Kidney (tissue), 14 donors: ENCODE results near the gene ARMH3. TPM values are rescaled to one million over a fixed set of nuclear protein-coding genes. Genes with fewer than 3 reads are reported as not detected.

ENCODE experiments used
- DNase-seq, 5 donors: peaks; one replicate each; pipeline ENCODE4 v3.0.0-alpha.2; 2013 to 2020
- FAIRE-seq: peaks from 2 replicates; lab custom pipeline; 2012; peaks lifted over from hg19 to GRCh38; lab: Jason Lieb, UNC
- H3K27ac ChIP-seq, 2 donors: one replicate each; pipeline ENCODE4 v1.7.0; 2013; ENCODE audit warnings: low read depth in 2 of 2, low read length in 2 of 2, inconsistent platforms in 1 of 2
- H3K27me3 ChIP-seq: one replicate; pipeline ENCODE4 v1.7.1; 2013; ENCODE audit warnings: low read length, inconsistent platforms; ENCODE audit not compliant: control insufficient read depth, insufficient read depth
- H3K36me3 ChIP-seq, 3 donors: one replicate each; pipeline versions ENCODE4 v1.7.0 to v1.7.1; 2013; ENCODE audit warnings: low read length in 3 of 3, control low read depth in 1 of 3, inconsistent platforms in 1 of 3; ENCODE audit not compliant: insufficient read depth in 3 of 3, control insufficient read depth in 2 of 3
- H3K4me1 ChIP-seq, 3 donors: one replicate each; pipeline versions ENCODE4 v1.7.0 to v1.7.1; 2013; ENCODE audit warnings: low read length in 3 of 3, inconsistent platforms in 1 of 3, low read depth in 1 of 3; ENCODE audit not compliant: control insufficient read depth in 2 of 3, insufficient read depth in 2 of 3
- H3K4me3 ChIP-seq, 3 donors: one replicate each; pipeline versions ENCODE4 v1.7.0 to v1.8.1; 2013; ENCODE audit warnings: low read length in 3 of 3, control low read depth in 1 of 3, inconsistent platforms in 1 of 3
- H3K9ac ChIP-seq, 3 donors: one replicate each; pipeline versions ENCODE4 v1.7.0 to v1.7.1; 2013; ENCODE audit warnings: low read length in 3 of 3, control low read depth in 1 of 3, inconsistent platforms in 1 of 3
- H3K9me3 ChIP-seq, 3 donors: one replicate each; pipeline versions ENCODE4 v1.7.0 to v1.7.1; 2013; ENCODE audit warnings: low read length in 3 of 3, control low read depth in 1 of 3, inconsistent platforms in 1 of 3; ENCODE audit not compliant: control insufficient read depth in 2 of 3, insufficient read depth in 1 of 3
- intact Hi-C: fragments of 100-400 bp; cut with DNase I; formaldehyde crosslinking; loops from one replicate; pipeline ENCODE4 v1.11.1; 2022
- polyA plus RNA-seq: library from polyadenylated mRNA; stranded (reverse); fragments of 350-450 nt; fragmentation: Illumina TruSeq; extraction: RNeasy Lipid Tissue Mini Kit (QIAGEN cat#74804); gene quantifications from one replicate; pipeline ENCODE4 v1.2.3, GENCODE V29; 2014; ENCODE audit warnings: low read depth, low replicate concordance; ENCODE audit not compliant: insufficient read depth
- total RNA-seq: library from RNA; stranded (reverse); fragmentation: NEBNext Ultra II Directional; extraction: Animal tissue kit (Norgen Biotek cat#: 25700); gene quantifications from one replicate; pipeline ENCODE4 v1.2.1, GENCODE V29; 2021
- TF ChIP-seq, protein P1 (sequence below): IDR thresholded peaks from 3 replicates; pipeline ENCODE4 v1.5.1; 2012; ENCODE audit warnings: mild to moderate bottlenecking, moderate library complexity, borderline replicate concordance; ENCODE audit not compliant: insufficient read depth; ENCODE audit errors: extremely low read depth
- donor health status: control.
- donor health status: control.
- donor health status: control.
- donor health status: control.
- donor health status: control.
- donor health status: DM: yes; HTN: yes; CAD: no.
- donor health status: Normal renal cell carcinoma (clear cell type).

The ARMH3 gene
- total and polyA plus RNA-seq, 2 donors from 2014 or later = 14.0 to 26.1 TPM

GRCh38 chr10:101828766-101829551 lies 227.0 kb downstream of the ARMH3 start:
- no peak overlapping the region for H3K9ac ChIP-seq
- H3K36me3 ChIP-seq = peaks cover 0 to 2% (median 0%) of the 10 kb centered on the region in 3 donors
- no peaks in the 10 kb centered on the region for H3K27me3 ChIP-seq
- DNase-seq = peak in 3 of 5 donors; percentile 29 to 84 (median 80)
- H3K4me3 ChIP-seq = no peak overlapping the region
- FAIRE-seq = no peak
- TF ChIP-seq, protein P1, sequence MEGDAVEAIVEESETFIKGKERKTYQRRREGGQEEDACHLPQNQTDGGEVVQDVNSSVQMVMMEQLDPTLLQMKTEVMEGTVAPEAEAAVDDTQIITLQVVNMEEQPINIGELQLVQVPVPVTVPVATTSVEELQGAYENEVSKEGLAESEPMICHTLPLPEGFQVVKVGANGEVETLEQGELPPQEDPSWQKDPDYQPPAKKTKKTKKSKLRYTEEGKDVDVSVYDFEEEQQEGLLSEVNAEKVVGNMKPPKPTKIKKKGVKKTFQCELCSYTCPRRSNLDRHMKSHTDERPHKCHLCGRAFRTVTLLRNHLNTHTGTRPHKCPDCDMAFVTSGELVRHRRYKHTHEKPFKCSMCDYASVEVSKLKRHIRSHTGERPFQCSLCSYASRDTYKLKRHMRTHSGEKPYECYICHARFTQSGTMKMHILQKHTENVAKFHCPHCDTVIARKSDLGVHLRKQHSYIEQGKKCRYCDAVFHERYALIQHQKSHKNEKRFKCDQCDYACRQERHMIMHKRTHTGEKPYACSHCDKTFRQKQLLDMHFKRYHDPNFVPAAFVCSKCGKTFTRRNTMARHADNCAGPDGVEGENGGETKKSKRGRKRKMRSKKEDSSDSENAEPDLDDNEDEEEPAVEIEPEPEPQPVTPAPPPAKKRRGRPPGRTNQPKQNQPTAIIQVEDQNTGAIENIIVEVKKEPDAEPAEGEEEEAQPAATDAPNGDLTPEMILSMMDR = no peak
- intact Hi-C loops = no loop called here
- H3K9me3 ChIP-seq = no peaks in the 10 kb centered on the region
- H3K27ac ChIP-seq = no peak overlapping the region
- H3K4me1 ChIP-seq = peaks cover 4 to 14% (median 6%) of the 10 kb centered on the region in 3 donors

GRCh38 chr10:101827919-101828600 lies 227.9 kb downstream of the ARMH3 start:
- H3K9me3 ChIP-seq = no peaks in the 10 kb centered on the region
- DNase-seq = peak in 1 of 5 donors; percentile 37
- TF ChIP-seq, protein P1 = no peak
- intact Hi-C loops = no loop called here
- peaks cover 4 to 14% (median 6%) of the 10 kb centered on the region in 3 donors for H3K4me1 ChIP-seq
- no peak overlapping the region for H3K9ac ChIP-seq
- no peak for FAIRE-seq
- H3K27ac ChIP-seq = no peak overlapping the region
- H3K36me3 ChIP-seq = peaks cover 0 to 2% (median 0%) of the 10 kb centered on the region in 3 donors
- H3K27me3 ChIP-seq = no peaks in the 10 kb centered on the region
- no peak overlapping the region for H3K4me3 ChIP-seq

- Histone ChIP-seq H3K27me3 (no peaks in the 10 kb centered on the region), H3K36me3 (peaks cover 0 to 2% (median 0%) of the 10 kb centered on the region in 3 donors), H3K4me1 (peaks cover 4 to 14% (median 6%) of the 10 kb centered on the region in 3 donors), H3K27ac (no peak overlapping the region), H3K4me3 (no peak overlapping the region), H3K9me3 (no peaks in the 10 kb centered on the region), H3K9ac (no peak overlapping the region)
- intact Hi-C loops = no loop called here
- TF ChIP-seq, protein P1 = no peak
- DNase-seq (peak in 1 of 5 donors; percentile 23), FAIRE-seq (no peak)
Measured at GRCh38 chr10:101826852-101827434, 229.0 kb downstream of the ARMH3 start.
